DOHH2 (cell line): ENCODE data around the gene ZNF532.

Experiments used
- CTCF ChIP-seq: fragments of 200-600 bp; sonication (generic); IDR thresholded peaks from one replicate; pipeline ENCODE4 v1.5.1; 2014; ENCODE audit warnings: antibody characterized with exemption, mild to moderate bottlenecking, low read depth, low read length; ENCODE audit not compliant: poor library complexity, severe bottlenecking
- EZH2phosphoT487 ChIP-seq: fragments of 200-600 bp; sonication (generic); IDR thresholded peaks from 2 replicates; pipeline ENCODE4 v1.6.1; 2017; ENCODE audit warnings: borderline replicate concordance, mild to moderate bottlenecking, antibody characterized with exemption, low read length, moderate library complexity, mixed read lengths

DNA sequence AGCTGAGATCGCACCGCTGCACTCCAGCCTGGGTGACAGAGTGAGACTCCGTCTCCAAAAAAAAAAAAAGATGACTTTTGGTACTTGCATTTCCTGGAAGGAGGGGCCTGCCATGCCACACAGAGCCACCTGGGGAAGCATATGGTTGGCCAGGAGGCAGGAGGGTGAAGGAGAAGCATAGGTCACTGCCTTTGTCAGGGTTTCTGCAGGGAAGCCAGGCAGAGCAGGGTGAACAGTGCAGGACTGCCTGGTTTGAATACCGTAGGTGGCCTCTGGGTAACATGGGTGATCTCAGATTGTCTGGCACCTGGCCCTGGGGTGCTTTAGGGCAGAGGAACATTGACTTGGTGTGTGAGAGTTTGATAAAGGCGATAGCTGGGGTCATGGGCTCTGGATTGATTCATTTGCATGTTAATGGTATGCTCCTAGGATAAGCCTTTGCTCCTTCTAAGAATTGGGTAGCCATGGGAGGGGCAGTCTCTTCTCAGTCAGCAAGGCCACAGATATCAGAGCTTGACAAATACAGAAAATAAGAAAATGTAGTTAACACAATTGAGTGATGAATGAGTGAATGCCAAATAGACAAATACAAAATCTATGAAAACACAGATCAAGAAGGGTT, 151.0 kb downstream of the ZNF532 start:
- TF ChIP-seq CTCF (no peak), EZH2phosphoT487 (no peak)
